Breast epithelium (tissue), 4 donors: ENCODE measurements around the gene NOL9. TPM values are rescaled to one million over a fixed set of nuclear protein-coding genes. Genes with fewer than 3 reads are reported as not detected.
A peak's percentile ranks its signal among the peaks of the same experiment; 100 is the strongest.

Experiments
- DNase-seq, 2 donors: peaks; one replicate each; pipeline ENCODE4 v3.0.0-alpha.2; 2019; ENCODE audit warnings: low spot score in 2 of 2
- H3K27ac ChIP-seq, 2 donors: fragments of 200-600 bp; sonication (generic) in 1 of 2; one replicate each; pipeline ENCODE4 v1.5.1; 2016 to 2019; ENCODE audit warnings: mild to moderate bottlenecking in 1 of 2
- H3K27me3 ChIP-seq, 2 donors: fragments of 200-600 bp; sonication (generic) in 1 of 2; one replicate each; pipeline versions ENCODE4 v1.5.1 to v1.6.0; 2017 to 2019; ENCODE audit warnings: control low read depth in 1 of 2, mild to moderate bottlenecking in 1 of 2
- H3K36me3 ChIP-seq: fragments of 200-600 bp; one replicate; pipeline ENCODE4 v1.5.1; 2019
- H3K4me1 ChIP-seq, 2 donors: fragments of 200-600 bp; sonication (generic); one replicate each; pipeline ENCODE4 v1.5.1; 2016 to 2019; ENCODE audit warnings: control low read depth in 1 of 2
- H3K4me3 ChIP-seq, 3 donors: fragments of 200-600 bp; sonication (generic); 1 replicate in 2 of 3; 2 replicates in 1 of 3; pipeline ENCODE4 v1.5.1; 2016 to 2019; ENCODE audit warnings: mild to moderate bottlenecking in 3 of 3, moderate library complexity in 2 of 3
- H3K9me3 ChIP-seq, 2 donors: fragments of 200-600 bp; sonication (generic) in 1 of 2; one replicate each; pipeline ENCODE4 v1.5.1; 2016 to 2019; ENCODE audit warnings: control low read depth in 1 of 2
- CTCF ChIP-seq, 3 donors: fragments of 450-650 bp; IDR thresholded peaks; one replicate each; pipeline ENCODE4 v1.5.1; 2016 to 2017; ENCODE audit warnings: antibody characterized with exemption in 3 of 3, mild to moderate bottlenecking in 3 of 3, moderate library complexity in 3 of 3
- POLR2A ChIP-seq: fragments of 450-650 bp; IDR thresholded peaks from one replicate; pipeline ENCODE4 v1.6.1; 2016; ENCODE audit warnings: antibody characterized with exemption, mild to moderate bottlenecking, moderate library complexity
- POLR2AphosphoS5 ChIP-seq, 3 donors: sonication (generic); formaldehyde crosslinking; IDR thresholded peaks; one replicate each; pipeline ENCODE4 v1.6.1; 2017; ENCODE audit warnings: antibody characterized with exemption in 3 of 3
- intact Hi-C: fragments of 100-400 bp; cut with DNase I; formaldehyde crosslinking; loops from one replicate; pipeline ENCODE4 v1.15.1; 2023; ENCODE audit warnings: low total_unique reads
- total RNA-seq, 3 donors: library from RNA; depleted of rRNA; stranded (reverse); fragments of >200 nt; gene quantifications; one replicate each; pipeline ENCODE4 v1.1.0, GENCODE V29; 2016

Gene NOL9
- total RNA-seq, 3 donors from 2014 or later, result 14.7 to 29.6 (median 25.2) TPM

GRCh38 chr1:6509919-6510291 is 44.4 kb downstream of the NOL9 start:
- peaks cover 3 to 6% of the 10 kb centered on the region in 2 donors for H3K4me1 ChIP-seq

GRCh38 chr1:6509220-6509918 is 44.9 kb downstream of the NOL9 start:
- no peak for TF ChIP-seq POLR2AphosphoS5 (IDR thresholded peaks at IDR 0.05)
- TF ChIP-seq POLR2A, result no peak
- no peak for TF ChIP-seq CTCF (IDR thresholded peaks at IDR 0.05)
- peaks cover 3 to 6% of the 10 kb centered on the region in 2 donors for H3K4me1 ChIP-seq
- no peaks in the 10 kb centered on the region for H3K9me3 ChIP-seq
- intact Hi-C loops, result no loop called here
- DNase-seq, result no peak
- no peak overlapping the region for H3K27ac ChIP-seq
- H3K4me3 ChIP-seq, result no peak overlapping the region
- no peaks in the 10 kb centered on the region for H3K27me3 ChIP-seq
- no peaks in the 10 kb centered on the region for H3K36me3 ChIP-seq

More at GRCh38 chr1:6509919-6510291, 44.4 kb downstream of the NOL9 start:
- no peak overlapping the region for H3K4me3 ChIP-seq
- H3K27me3 ChIP-seq, result no peaks in the 10 kb centered on the region
- intact Hi-C loops, result no loop called here
- peak in 1 of 2 donors; percentile 66 for DNase-seq
- no peaks in the 10 kb centered on the region for H3K9me3 ChIP-seq
- H3K36me3 ChIP-seq, result no peaks in the 10 kb centered on the region
- no peak overlapping the region for H3K27ac ChIP-seq
- TF ChIP-seq POLR2AphosphoS5 (IDR thresholded peaks at IDR 0.05) (no peak), POLR2A (no peak), CTCF (IDR thresholded peaks at IDR 0.05) (no peak)

- intact Hi-C loops, result no loop called here
- Histone ChIP-seq H3K36me3 (no peaks in the 10 kb centered on the region), H3K27me3 (no peaks in the 10 kb centered on the region), H3K9me3 (no peaks in the 10 kb centered on the region), H3K4me3 (no peak overlapping the region), H3K27ac (no peak overlapping the region), H3K4me1 (peaks cover 3 to 6% of the 10 kb centered on the region in 2 donors)
- TF ChIP-seq CTCF (IDR thresholded peaks at IDR 0.05), result no peak
- no peak for TF ChIP-seq POLR2AphosphoS5 (IDR thresholded peaks at IDR 0.05)
- TF ChIP-seq POLR2A, result no peak
- no peak for DNase-seq
Observed at GRCh38 chr1:6508816-6509189, 45.5 kb downstream of the NOL9 start.

- no peak for DNase-seq
- intact Hi-C loops, result no loop called here
- H3K4me1 ChIP-seq, result peaks cover 3 to 6% of the 10 kb centered on the region in 2 donors
Observed at GRCh38 chr1:6508154-6508815, 46.0 kb downstream of the NOL9 start.

More at GRCh38 chr1:6508154-6508815, 46.0 kb downstream of the NOL9 start:
- TF ChIP-seq CTCF (IDR thresholded peaks at IDR 0.05), result no peak
- no peak for TF ChIP-seq POLR2A
- TF ChIP-seq POLR2AphosphoS5 (IDR thresholded peaks at IDR 0.05), result no peak
- H3K4me3 ChIP-seq, result no peak overlapping the region
- no peaks in the 10 kb centered on the region for H3K36me3 ChIP-seq
- H3K27ac ChIP-seq, result no peak overlapping the region
- no peaks in the 10 kb centered on the region for H3K27me3 ChIP-seq
- no peaks in the 10 kb centered on the region for H3K9me3 ChIP-seq
